ENCODE data around the gene GABRB2. TPM values are rescaled to one million over a fixed set of nuclear protein-coding genes. Genes with fewer than 3 reads are reported as not detected.

The GABRB2 gene
- total RNA-seq, 1 experiment from 2014 or later, result not detected

DNA sequence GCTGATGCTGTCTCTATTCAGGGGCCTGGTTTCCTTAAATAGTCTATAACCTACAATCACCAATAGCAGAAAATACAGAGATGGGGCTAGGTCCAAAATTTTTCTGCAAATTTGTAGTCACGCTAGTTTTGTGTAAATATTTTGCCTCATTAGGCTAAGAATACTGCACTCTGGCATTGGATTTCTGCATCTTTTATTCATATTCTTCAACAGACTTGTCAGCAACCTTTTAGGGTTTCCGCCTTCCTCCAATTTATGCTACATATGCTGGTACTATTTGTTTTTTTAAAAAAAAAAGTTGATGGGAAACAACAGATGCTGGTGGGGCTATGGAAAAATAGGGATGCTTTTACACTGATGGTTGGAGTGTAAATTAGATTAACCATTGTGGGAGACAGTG, 202.3 kb downstream of the GABRB2 start:
- TF ChIP-seq, protein P1, sequence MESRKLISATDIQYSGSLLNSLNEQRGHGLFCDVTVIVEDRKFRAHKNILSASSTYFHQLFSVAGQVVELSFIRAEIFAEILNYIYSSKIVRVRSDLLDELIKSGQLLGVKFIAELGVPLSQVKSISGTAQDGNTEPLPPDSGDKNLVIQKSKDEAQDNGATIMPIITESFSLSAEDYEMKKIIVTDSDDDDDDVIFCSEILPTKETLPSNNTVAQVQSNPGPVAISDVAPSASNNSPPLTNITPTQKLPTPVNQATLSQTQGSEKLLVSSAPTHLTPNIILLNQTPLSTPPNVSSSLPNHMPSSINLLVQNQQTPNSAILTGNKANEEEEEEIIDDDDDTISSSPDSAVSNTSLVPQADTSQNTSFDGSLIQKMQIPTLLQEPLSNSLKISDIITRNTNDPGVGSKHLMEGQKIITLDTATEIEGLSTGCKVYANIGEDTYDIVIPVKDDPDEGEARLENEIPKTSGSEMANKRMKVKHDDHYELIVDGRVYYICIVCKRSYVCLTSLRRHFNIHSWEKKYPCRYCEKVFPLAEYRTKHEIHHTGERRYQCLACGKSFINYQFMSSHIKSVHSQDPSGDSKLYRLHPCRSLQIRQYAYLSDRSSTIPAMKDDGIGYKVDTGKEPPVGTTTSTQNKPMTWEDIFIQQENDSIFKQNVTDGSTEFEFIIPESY (IDR thresholded peaks at IDR 0.05; ENCODE audit: extremely low read depth, insufficient replicate concordance, low read length), result no peak
- Histone ChIP-seq H3K9me3 (ENCODE audit: control insufficient read depth in 1 of 2, insufficient read depth in 1 of 2, low read depth in 1 of 2, low read length in 2 of 2) (peaks cover 3 to 7% of the 10 kb centered on the region in 2 experiments; a peak in 2 of 4 replicates), H3K9me2 (ENCODE audit: insufficient read depth) (no peaks in the 10 kb centered on the region), H3K27me3 (ENCODE audit: insufficient read depth, low read length) (no peaks in the 10 kb centered on the region), H2AFZ (ENCODE audit: low read depth, low read length, poor library complexity, severe bottlenecking) (no peak overlapping the region), H3K9ac (ENCODE audit: low read length) (no peak overlapping the region), H3K27ac (ENCODE audit: low read depth, low read length) (no peak overlapping the region), H4K20me1 (ENCODE audit: insufficient read depth) (no peaks in the 10 kb centered on the region), H3K79me2 (ENCODE audit: insufficient read depth, low read length) (no peaks in the 10 kb centered on the region), H3K4me3 (replicated peaks in 1 of 2; ENCODE audit: low read depth in 1 of 2, low read length in 2 of 2) (no peak overlapping the region), H3K36me3 (ENCODE audit: control insufficient read depth in 1 of 2, insufficient read depth in 2 of 2, low read length in 2 of 2) (no peaks in the 10 kb centered on the region), H3K4me2 (ENCODE audit: low read length) (no peak overlapping the region), H3K4me1 (ENCODE audit: control insufficient read depth in 1 of 2, insufficient read depth in 2 of 2, low read length in 2 of 2) (no peaks in the 10 kb centered on the region)
- ATAC-seq, result no peak
- DNase-seq (ENCODE audit: low read depth, low spot score), result no peak
- RAD21 ChIA-PET (ENCODE audit: low non-redundant PET in 1 of 2, low total read pairs in 2 of 2, uncharacterized antibody in 2 of 2, unreplicated experiment in 2 of 2), result no interaction called here
- POLR2A ChIA-PET, result no interaction called here
- intact Hi-C loops (cut with micrococcal nuclease), result no loop called here
- CTCF ChIA-PET, result no interaction called here
- BruUV-seq (replicated peaks), result no TSS peak

DNA sequence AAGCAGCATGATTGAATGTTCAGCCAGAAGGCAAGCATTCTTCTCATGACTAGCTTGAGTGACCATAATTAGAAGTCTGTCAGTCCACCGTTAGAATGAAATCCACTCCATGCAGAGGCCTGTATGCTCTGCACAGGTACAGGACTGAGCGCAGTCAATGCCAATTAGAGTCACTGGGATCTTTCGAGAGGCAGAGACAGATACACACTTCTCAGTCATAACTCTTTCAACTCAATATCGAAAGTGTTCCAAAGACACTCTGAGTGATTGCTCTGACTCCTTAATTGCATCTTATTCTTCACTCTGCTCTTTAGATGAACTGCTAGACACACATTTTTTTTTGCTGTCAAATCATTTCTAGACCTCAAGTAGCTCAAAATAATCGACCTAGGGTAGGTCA, 203.6 kb downstream of the GABRB2 start:
- Histone ChIP-seq H3K4me1 (ENCODE audit: control insufficient read depth in 1 of 2, insufficient read depth in 2 of 2, low read length in 2 of 2) (no peaks in the 10 kb centered on the region), H3K79me2 (ENCODE audit: insufficient read depth, low read length) (no peaks in the 10 kb centered on the region)
- no peak for ATAC-seq
- no peak for TF ChIP-seq EZH2phosphoT487 (IDR thresholded peaks at IDR 0.05; ENCODE audit: borderline replicate concordance)
- TF ChIP-seq, protein P1 (IDR thresholded peaks at IDR 0.05; ENCODE audit: extremely low read depth, insufficient replicate concordance, low read length), result no peak
- TF ChIP-seq ELF1 (IDR thresholded peaks at IDR 0.05; ENCODE audit: borderline replicate concordance, low read depth), result no peak
- no peak for TF ChIP-seq ZFX (IDR thresholded peaks at IDR 0.05)
- no peak for TF ChIP-seq TCF7L2 (IDR thresholded peaks at IDR 0.05; ENCODE audit: borderline replicate concordance, extremely low read depth, insufficient read depth, insufficient read length)
- no peak for TF ChIP-seq EZH2 (IDR thresholded peaks at IDR 0.05)
- no peak for TF ChIP-seq POLR2A (IDR thresholded peaks at IDR 0.05; ENCODE audit: borderline replicate concordance, extremely low read depth, insufficient read depth, insufficient read length)
- no peak for TF ChIP-seq JUND (IDR thresholded peaks at IDR 0.05)
- TF ChIP-seq, protein P2, sequence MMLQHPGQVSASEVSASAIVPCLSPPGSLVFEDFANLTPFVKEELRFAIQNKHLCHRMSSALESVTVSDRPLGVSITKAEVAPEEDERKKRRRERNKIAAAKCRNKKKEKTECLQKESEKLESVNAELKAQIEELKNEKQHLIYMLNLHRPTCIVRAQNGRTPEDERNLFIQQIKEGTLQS (IDR thresholded peaks at IDR 0.05), result no peak
- TF ChIP-seq EGR1 (IDR thresholded peaks at IDR 0.05; ENCODE audit: low read depth), result no peak
- no peak for TF ChIP-seq CEBPB (IDR thresholded peaks at IDR 0.05; ENCODE audit: low read depth)
- TF ChIP-seq, protein P3, sequence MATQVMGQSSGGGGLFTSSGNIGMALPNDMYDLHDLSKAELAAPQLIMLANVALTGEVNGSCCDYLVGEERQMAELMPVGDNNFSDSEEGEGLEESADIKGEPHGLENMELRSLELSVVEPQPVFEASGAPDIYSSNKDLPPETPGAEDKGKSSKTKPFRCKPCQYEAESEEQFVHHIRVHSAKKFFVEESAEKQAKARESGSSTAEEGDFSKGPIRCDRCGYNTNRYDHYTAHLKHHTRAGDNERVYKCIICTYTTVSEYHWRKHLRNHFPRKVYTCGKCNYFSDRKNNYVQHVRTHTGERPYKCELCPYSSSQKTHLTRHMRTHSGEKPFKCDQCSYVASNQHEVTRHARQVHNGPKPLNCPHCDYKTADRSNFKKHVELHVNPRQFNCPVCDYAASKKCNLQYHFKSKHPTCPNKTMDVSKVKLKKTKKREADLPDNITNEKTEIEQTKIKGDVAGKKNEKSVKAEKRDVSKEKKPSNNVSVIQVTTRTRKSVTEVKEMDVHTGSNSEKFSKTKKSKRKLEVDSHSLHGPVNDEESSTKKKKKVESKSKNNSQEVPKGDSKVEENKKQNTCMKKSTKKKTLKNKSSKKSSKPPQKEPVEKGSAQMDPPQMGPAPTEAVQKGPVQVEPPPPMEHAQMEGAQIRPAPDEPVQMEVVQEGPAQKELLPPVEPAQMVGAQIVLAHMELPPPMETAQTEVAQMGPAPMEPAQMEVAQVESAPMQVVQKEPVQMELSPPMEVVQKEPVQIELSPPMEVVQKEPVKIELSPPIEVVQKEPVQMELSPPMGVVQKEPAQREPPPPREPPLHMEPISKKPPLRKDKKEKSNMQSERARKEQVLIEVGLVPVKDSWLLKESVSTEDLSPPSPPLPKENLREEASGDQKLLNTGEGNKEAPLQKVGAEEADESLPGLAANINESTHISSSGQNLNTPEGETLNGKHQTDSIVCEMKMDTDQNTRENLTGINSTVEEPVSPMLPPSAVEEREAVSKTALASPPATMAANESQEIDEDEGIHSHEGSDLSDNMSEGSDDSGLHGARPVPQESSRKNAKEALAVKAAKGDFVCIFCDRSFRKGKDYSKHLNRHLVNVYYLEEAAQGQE (IDR thresholded peaks at IDR 0.05; ENCODE audit: low read depth), result no peak
- TF ChIP-seq, protein P4, sequence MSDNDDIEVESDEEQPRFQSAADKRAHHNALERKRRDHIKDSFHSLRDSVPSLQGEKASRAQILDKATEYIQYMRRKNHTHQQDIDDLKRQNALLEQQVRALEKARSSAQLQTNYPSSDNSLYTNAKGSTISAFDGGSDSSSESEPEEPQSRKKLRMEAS (IDR thresholded peaks at IDR 0.05), result no peak

More for the DNA sequence above, 203.6 kb downstream of the GABRB2 start:
- H3K36me3 ChIP-seq (ENCODE audit: control insufficient read depth in 1 of 2, insufficient read depth in 2 of 2, low read length in 2 of 2), result no peaks in the 10 kb centered on the region
- H2AFZ ChIP-seq (ENCODE audit: low read depth, low read length, poor library complexity, severe bottlenecking), result no peak overlapping the region
- no peak overlapping the region for H3K4me2 ChIP-seq (ENCODE audit: low read length)
- intact Hi-C loops (cut with micrococcal nuclease), result no loop called here
- H3K9me2 ChIP-seq (ENCODE audit: insufficient read depth), result no peaks in the 10 kb centered on the region
- no peak overlapping the region for H3K4me3 ChIP-seq (replicated peaks in 1 of 2; ENCODE audit: low read depth in 1 of 2, low read length in 2 of 2)
- BruUV-seq (replicated peaks), result no TSS peak
- H3K27me3 ChIP-seq (ENCODE audit: insufficient read depth, low read length), result no peaks in the 10 kb centered on the region
- ChIA-PET RAD21 (ENCODE audit: low non-redundant PET in 1 of 2, low total read pairs in 2 of 2, uncharacterized antibody in 2 of 2, unreplicated experiment in 2 of 2) (no interaction called here), CTCF (no interaction called here), POLR2A (no interaction called here)
- no peak overlapping the region for H3K27ac ChIP-seq (ENCODE audit: low read depth, low read length)
- DNase-seq (ENCODE audit: low read depth, low spot score), result no peak
- H3K9ac ChIP-seq (ENCODE audit: low read length), result no peak overlapping the region
- H4K20me1 ChIP-seq (ENCODE audit: insufficient read depth), result no peaks in the 10 kb centered on the region
- peaks cover 3 to 7% of the 10 kb centered on the region in 2 experiments; a peak in 2 of 4 replicates for H3K9me3 ChIP-seq (ENCODE audit: control insufficient read depth in 1 of 2, insufficient read depth in 1 of 2, low read depth in 1 of 2, low read length in 2 of 2)
